HCT116 (cell line): ENCODE results near the gene SEPTIN2. TPM values are rescaled to one million over a fixed set of nuclear protein-coding genes. Genes with fewer than 3 reads are reported as not detected.
"Not testable (repeated sequence)": the region's sequence is repeated elsewhere in the genome, so short reads cannot be mapped to it uniquely, and the experiment has no call there.

ENCODE experiments used
- ATAC-seq: fragments of 200-7000 bp; cut with Tn5 transposase; 2 replicates; pipeline ENCODE4 v1.9.1; 2020; ENCODE audit warnings: mild to moderate bottlenecking, moderate library complexity
- BruUV-seq: library from RNA; stranded (reverse); fragments of 400-500 nt; replicated peaks from 2 replicates; lab custom pipeline; 2021; lab: Mats Ljungman, UMichigan
- CTCF ChIA-PET: fragments of 300-600 bp; sonication (Branson Sonifier 250); formaldehyde crosslinking; loops from one replicate; lab custom pipeline; 2021; ENCODE audit warnings: antibody characterized with exemption; lab: Charles Lee
- POLR2A ChIA-PET: fragments of 300-600, 350-600 bp; sonication (Branson Sonifier 250); formaldehyde crosslinking; loops from one replicate; lab custom pipeline; 2021; ENCODE audit warnings: antibody characterized with exemption; lab: Charles Lee
- RAD21 ChIA-PET, 2 experiments: fragments of 300-600 bp; sonication (Branson Sonifier 250); formaldehyde crosslinking; loops; one replicate each; lab custom pipeline; 2023; ENCODE audit warnings: low total read pairs in 2 of 2; ENCODE audit not compliant: uncharacterized antibody in 2 of 2, unreplicated experiment in 2 of 2, low non-redundant PET in 1 of 2; lab: Charles Lee
- DNase-seq: peaks from one replicate; pipeline ENCODE4 v3.0.0-alpha.2; 2010; ENCODE audit warnings: low read depth, low spot score
- H2AFZ ChIP-seq: fragments of 200-600 bp; shearing (Covaris generic), sonication (generic); 2 replicates; pipeline ENCODE4 v1.6.1; 2017; ENCODE audit warnings: low read depth, mixed run types, mixed read lengths, antibody characterized with exemption, low read length; ENCODE audit not compliant: poor library complexity, severe bottlenecking
- H3K27ac ChIP-seq: 2 replicates; pipeline ENCODE4 v1.5.1; 2012; ENCODE audit warnings: low read depth, low read length
- H3K27me3 ChIP-seq: fragments of 200-600 bp; sonication (generic); 2 replicates; pipeline ENCODE4 v1.6.1; 2016; ENCODE audit warnings: mixed run types, low read length, mixed read lengths; ENCODE audit not compliant: insufficient read depth
- H3K36me3 ChIP-seq, 2 experiments: fragments of 200-500 bp in 1 of 2; fragments of 200-600 bp in 1 of 2; sonication (Bioruptor generic) in 1 of 2; sonication (generic) in 1 of 2; 2 replicates each; pipeline versions ENCODE4 v1.5.1 to v1.6.1; 2014 to 2016; ENCODE audit warnings: low read length in 2 of 2, inconsistent platforms in 1 of 2, mixed read lengths in 1 of 2, mixed run types in 1 of 2; ENCODE audit not compliant: insufficient read depth in 2 of 2, control insufficient read depth in 1 of 2
- H3K4me1 ChIP-seq, 2 experiments: fragments of 200-600 bp in 1 of 2; sonication (generic) in 1 of 2; 2 replicates each; pipeline versions ENCODE4 v1.5.1 to v1.6.1; 2012 to 2017; ENCODE audit warnings: low read length in 2 of 2, inconsistent platforms in 1 of 2, mild to moderate bottlenecking in 1 of 2, mixed read lengths in 1 of 2, mixed run types in 1 of 2, moderate library complexity in 1 of 2; ENCODE audit not compliant: insufficient read depth in 2 of 2, control insufficient read depth in 1 of 2
- H3K4me2 ChIP-seq: fragments of 200-600 bp; sonication (generic); 2 replicates; pipeline ENCODE4 v1.6.1; 2017; ENCODE audit warnings: mixed run types, low read length, mixed read lengths
- H3K4me3 ChIP-seq, 2 experiments: fragments of 200-600 bp in 1 of 2; sonication (generic) in 1 of 2; replicated peaks in 1 of 2; 2 replicates each; pipeline ENCODE4 v1.5.1; 2011 to 2016; ENCODE audit warnings: low read length in 2 of 2, control low read depth in 1 of 2, low read depth in 1 of 2, mild to moderate bottlenecking in 1 of 2, mixed read lengths in 1 of 2, mixed run types in 1 of 2
- H3K79me2 ChIP-seq: fragments of 200-600 bp; sonication (generic); 2 replicates; pipeline ENCODE4 v1.6.1; 2017; ENCODE audit warnings: mild to moderate bottlenecking, mixed run types, low read length, moderate library complexity, mixed read lengths; ENCODE audit not compliant: insufficient read depth
- H3K9ac ChIP-seq: fragments of 200-600 bp; sonication (generic); 2 replicates; pipeline ENCODE4 v1.6.1; 2016; ENCODE audit warnings: low read length, mixed read lengths
- H3K9me2 ChIP-seq: fragments of 200-600 bp; sonication (generic), shearing (Covaris generic); 2 replicates; pipeline ENCODE4 v1.6.1; 2017; ENCODE audit warnings: mixed run types, mild to moderate bottlenecking, moderate library complexity; ENCODE audit not compliant: insufficient read depth
- H3K9me3 ChIP-seq, 2 experiments: fragments of 200-500 bp in 1 of 2; fragments of 200-600 bp in 1 of 2; sonication (Bioruptor generic) in 1 of 2; sonication (generic) in 1 of 2; 2 replicates each; pipeline ENCODE4 v1.6.1; 2014 to 2017; ENCODE audit warnings: low read length in 2 of 2, mixed read lengths in 2 of 2, inconsistent platforms in 1 of 2, low read depth in 1 of 2, mild to moderate bottlenecking in 1 of 2, mixed run types in 1 of 2, moderate library complexity in 1 of 2; ENCODE audit not compliant: control insufficient read depth in 1 of 2, insufficient read depth in 1 of 2
- H4K20me1 ChIP-seq: fragments of 200-600 bp; sonication (generic), shearing (Covaris generic); 2 replicates; pipeline ENCODE4 v1.6.1; 2017; ENCODE audit warnings: mixed run types, mild to moderate bottlenecking, moderate library complexity; ENCODE audit not compliant: insufficient read depth
- CEBPB ChIP-seq: IDR thresholded peaks from 2 replicates; pipeline ENCODE4 v1.6.1; 2012; ENCODE audit warnings: low read depth
- EGR1 ChIP-seq: IDR thresholded peaks from 2 replicates; pipeline ENCODE4 v1.6.1; 2012; ENCODE audit warnings: low read depth
- EZH2phosphoT487 ChIP-seq: fragments of 200-600 bp; IDR thresholded peaks from 2 replicates; pipeline ENCODE4 v1.6.1; 2018; ENCODE audit warnings: antibody characterized with exemption, borderline replicate concordance
- POLR2AphosphoS5 ChIP-seq: IDR thresholded peaks from 2 replicates; pipeline ENCODE4 v1.6.1; 2011; ENCODE audit warnings: mild to moderate bottlenecking, low read depth, low read length, moderate library complexity
- ZFX ChIP-seq: fragments of 450-650 bp; IDR thresholded peaks from 2 replicates; pipeline ENCODE4 v1.6.1; 2017
- intact Hi-C: fragments of 100-400 bp; cut with micrococcal nuclease; formaldehyde crosslinking; loops from 2 replicates; pipeline ENCODE4 v1.10.0; 2022
- total RNA-seq: library from RNA; stranded (reverse); gene quantifications from one replicate; pipeline ENCODE4 v1.2.1, GENCODE V29; 2021; ENCODE audit not compliant: unreplicated experiment

SEPTIN2 gene
- total RNA-seq, 1 experiment from 2014 or later: 317 TPM

DNA sequence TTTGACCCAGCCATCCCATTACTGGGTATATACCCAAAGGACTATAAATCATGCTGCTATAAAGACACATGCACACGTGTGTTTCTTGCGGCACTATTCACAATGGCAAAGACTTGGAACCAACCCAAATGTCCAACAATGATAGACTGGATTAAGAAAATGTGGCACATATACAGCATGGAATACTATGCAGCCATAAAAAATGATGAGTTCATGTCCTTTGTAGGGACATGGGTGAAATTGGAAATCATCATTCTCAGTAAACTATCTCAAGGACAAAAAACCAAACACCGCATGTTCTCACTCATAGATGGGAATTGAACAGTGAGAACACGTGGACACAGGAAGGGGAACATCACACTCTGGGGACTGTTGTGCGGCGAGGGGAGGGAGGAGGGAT, 81.1 kb downstream of the SEPTIN2 start:
- BruUV-seq, DNase-seq, H3K9me3 ChIP-seq, H4K20me1 ChIP-seq, CTCF ChIA-PET, H3K27ac ChIP-seq, H3K4me2 ChIP-seq, intact Hi-C loops, H3K27me3 ChIP-seq, H3K9me2 ChIP-seq, ATAC-seq, H3K4me3 ChIP-seq, RAD21 ChIA-PET, H3K36me3 ChIP-seq, POLR2A ChIA-PET, H3K9ac ChIP-seq, H2AFZ ChIP-seq, H3K4me1 ChIP-seq: not testable (repeated sequence)
- H3K79me2 ChIP-seq: peaks cover 13% of the 10 kb centered on the region; the same call in 1 of the 2 replicates

DNA sequence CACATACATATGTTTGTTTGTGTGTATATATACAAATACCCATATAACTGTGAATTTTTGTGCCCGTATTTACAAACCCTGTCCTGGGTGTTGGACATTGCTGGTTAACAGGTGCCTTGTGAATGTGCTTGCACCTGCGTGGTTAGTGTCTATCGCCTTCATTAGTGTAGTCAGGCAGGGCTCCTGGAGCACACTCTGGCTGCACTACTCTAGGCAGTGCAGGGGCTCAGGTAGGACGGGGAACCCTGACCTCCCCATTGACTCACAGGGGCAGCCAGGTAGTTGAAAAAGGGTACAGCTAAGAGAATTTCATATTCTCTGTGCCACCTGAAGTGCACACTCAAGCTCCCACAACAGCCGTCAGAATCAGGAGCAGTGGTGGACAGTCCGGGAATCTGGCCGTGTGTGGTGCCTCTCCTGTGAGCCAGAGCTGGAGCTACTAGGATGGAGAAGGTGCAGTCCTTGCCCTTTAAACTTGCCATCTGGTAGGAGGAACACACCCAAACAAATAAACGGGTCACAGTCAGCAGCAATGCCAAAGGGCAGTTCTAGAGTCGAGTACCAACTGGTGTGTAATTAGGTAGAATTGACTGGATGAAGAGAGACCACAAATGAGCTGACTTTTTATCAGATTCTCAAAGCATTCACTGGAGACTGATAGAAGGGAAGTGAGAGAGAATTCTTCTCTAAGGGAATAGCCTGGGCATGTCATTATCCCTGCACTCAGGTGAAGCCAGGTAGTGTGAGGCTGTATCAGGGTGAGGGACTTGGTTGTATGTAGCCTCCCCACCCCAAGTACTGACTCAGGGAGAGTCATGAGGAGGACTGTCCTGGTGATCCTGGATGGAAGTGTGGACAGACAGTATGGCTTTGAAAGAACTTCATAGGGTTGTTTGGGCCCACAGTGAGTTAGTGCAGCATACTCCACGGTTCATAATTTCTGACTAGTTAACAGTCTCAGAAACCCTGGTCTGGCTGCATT, 84.5 kb downstream of the SEPTIN2 start:
- intact Hi-C loops: no loop called here
- H3K9me2 ChIP-seq: no peaks in the 10 kb centered on the region
- H3K9me3 ChIP-seq: no peaks in the 10 kb centered on the region
- no peaks in the 10 kb centered on the region for H3K36me3 ChIP-seq
- BruUV-seq: no TSS peak
- TF ChIP-seq EGR1: no peak
- no peak for TF ChIP-seq ZFX
- TF ChIP-seq POLR2AphosphoS5: no peak
- no peak for TF ChIP-seq CEBPB
- TF ChIP-seq EZH2phosphoT487: no peak
- DNase-seq (no peak), ATAC-seq (no peak)
- H3K27me3 ChIP-seq: no peaks in the 10 kb centered on the region
- no peak overlapping the region for H2AFZ ChIP-seq
- no peak overlapping the region for H3K9ac ChIP-seq
- RAD21 ChIA-PET: no interaction called here
- H4K20me1 ChIP-seq: peaks cover 5% of the 10 kb centered on the region; the same call in 1 of the 2 replicates
- H3K4me3 ChIP-seq: no peak overlapping the region
- no peak overlapping the region for H3K4me2 ChIP-seq
- H3K4me1 ChIP-seq: no peaks in the 10 kb centered on the region
- POLR2A ChIA-PET: no interaction called here
- CTCF ChIA-PET: no interaction called here
- no peak overlapping the region for H3K27ac ChIP-seq
- H3K79me2 ChIP-seq: peaks cover 13% of the 10 kb centered on the region; the same call in 1 of the 2 replicates

Other genes with a start within 250 kb of the SEPTIN2 start
- 25.5 TPM for gene MTERF4, start 213.6 kb upstream of the SEPTIN2 start, total RNA-seq
- 45.8 TPM for gene PASK, start 166.5 kb upstream of the SEPTIN2 start, total RNA-seq
- gene PPP1R7, start 165.5 kb upstream of the SEPTIN2 start, total RNA-seq: 45.4 TPM
- gene ANO7, start 127.2 kb upstream of the SEPTIN2 start, total RNA-seq: 0.84 TPM
- 462 TPM for gene HDLBP, start 253 bp upstream of the SEPTIN2 start, total RNA-seq
- 49.3 TPM for gene FARP2, start 40.4 kb downstream of the SEPTIN2 start, total RNA-seq
- gene STK25, start 192.7 kb downstream of the SEPTIN2 start, total RNA-seq: 160 TPM
- 41.5 TPM for gene BOK, start 242.8 kb downstream of the SEPTIN2 start, total RNA-seq